GM12865 (cell line): ENCODE data around the gene ZNF778.
A peak's percentile ranks its signal among the peaks of the same experiment; 100 is the strongest.

ENCODE experiments used
- DNase-seq: peaks from one replicate; pipeline ENCODE4 v3.0.0; 2010; ENCODE audit warnings: low read depth
- H3K4me3 ChIP-seq: 2 replicates; pipeline ENCODE4 v1.5.1; 2011; ENCODE audit warnings: mild to moderate bottlenecking, low read depth, low read length, control low read depth
- CTCF ChIP-seq: IDR thresholded peaks from 2 replicates; pipeline ENCODE4 v1.5.1; 2011; ENCODE audit warnings: low read length, control low read depth, low read depth, inconsistent platforms; ENCODE audit not compliant: insufficient read depth; ENCODE audit errors: missing control alignments

ZNF778 gene

GRCh38 chr16:89199241-89200123 lies 18.0 kb upstream of the ZNF778 start:
- no peak for TF ChIP-seq CTCF
- no peak for DNase-seq
- H3K4me3 ChIP-seq: no peak overlapping the region

GRCh38 chr16:89200124-89200849 lies 17.2 kb upstream of the ZNF778 start, which contains the start of gene SLC22A31:
Gene SLC22A31 (minus strand): TSS chr16:89200537. CDS start chr16:89200501, 36 bp downstream.
- H3K4me3 ChIP-seq: no peak within 1 kb of the TSS
- DNase-seq: no peak
- TF ChIP-seq CTCF: no peak

GRCh38 chr16:89200850-89201411 lies 16.6 kb upstream of the ZNF778 start:
- no peak for DNase-seq
- no peak overlapping the region for H3K4me3 ChIP-seq
- no peak for TF ChIP-seq CTCF

GRCh38 chr16:89201439-89202377 lies 15.8 kb upstream of the ZNF778 start:
- no peak overlapping the region for H3K4me3 ChIP-seq
- DNase-seq: peak; percentile 57
- TF ChIP-seq CTCF: no peak

- TF ChIP-seq CTCF: no peak
- H3K4me3 ChIP-seq: no peak overlapping the region
- DNase-seq: no peak
Measured at GRCh38 chr16:89202422-89203215, 14.9 kb upstream of the ZNF778 start.
